A549 (cell line): ENCODE results near the gene ACOX1. TPM values are rescaled to one million over a fixed set of nuclear protein-coding genes. Genes with fewer than 3 reads are reported as not detected.

Experiments
- ATAC-seq, 2 experiments: fragments of 200-7000 bp in 1 of 2; fragments of >200 bp in 1 of 2; cut with Nextera tagmentation in 1 of 2; cut with Tn5 transposase in 1 of 2; 3 replicates each; pipeline versions ENCODE4 v1.8.0 to v1.9.1; 2018 to 2020; ENCODE audit warnings: mild to moderate bottlenecking in 1 of 2, moderate library complexity in 1 of 2
- CTCF ChIA-PET: fragments of 300-600 bp; sonication (Branson Sonifier 250); formaldehyde crosslinking; extraction: SDS; loops from one replicate; lab custom pipeline; 2021; ENCODE audit warnings: antibody characterized with exemption, inconsistent platforms; lab: Yijun Ruan, JAX
- POLR2A ChIA-PET: fragments of 350-600 bp; formaldehyde crosslinking; extraction: SDS; loops from one replicate; lab custom pipeline; 2021; ENCODE audit warnings: antibody characterized with exemption, inconsistent platforms; lab: Yijun Ruan, JAX
- DNase-seq, 2 experiments: peaks; one replicate each; pipeline versions ENCODE4 v3.0.0 to v3.0.0-alpha.2; 2011 to 2016; ENCODE audit warnings: low read depth in 1 of 2, low spot score in 1 of 2
- FAIRE-seq: peaks from 2 replicates; lab custom pipeline; 2011; peaks lifted over from hg19 to GRCh38; lab: Jason Lieb, UNC
- H3K27ac ChIP-seq, 2 experiments: fragments of >200 bp; sonication (Bioruptor Twin); formaldehyde crosslinking; 3 replicates each; pipeline ENCODE4 v1.5.1; 2016 to 2017
- H3K4me1 ChIP-seq: fragments of >200 bp; sonication (Bioruptor Twin); formaldehyde crosslinking; 3 replicates; pipeline ENCODE4 v1.6.1; 2016
- H3K4me2 ChIP-seq: fragments of >200 bp; sonication (Bioruptor Twin); formaldehyde crosslinking; 3 replicates; pipeline ENCODE4 v1.6.1; 2016
- H3K4me3 ChIP-seq: fragments of >200 bp; sonication (Bioruptor Twin); formaldehyde crosslinking; 3 replicates; pipeline ENCODE4 v1.5.1; 2016
- H3K9me3 ChIP-seq: fragments of >200 bp; sonication (Bioruptor Twin); formaldehyde crosslinking; 3 replicates; pipeline ENCODE4 v1.6.1; 2016
- BHLHE40 ChIP-seq: IDR thresholded peaks from 2 replicates; pipeline ENCODE4 v1.6.1; 2012; ENCODE audit warnings: low read depth, low read length, inconsistent platforms
- CBX2 ChIP-seq: fragments of 200-600 bp; sonication (generic); IDR thresholded peaks from 2 replicates; pipeline ENCODE4 v1.6.1; 2016; ENCODE audit warnings: low read depth, mild to moderate bottlenecking, borderline replicate concordance
- EHMT2 ChIP-seq: fragments of 200-600 bp; sonication (generic); IDR thresholded peaks from 2 replicates; pipeline ENCODE4 v1.6.1; 2016; ENCODE audit warnings: antibody characterized with exemption, low read depth, mild to moderate bottlenecking, moderate library complexity
- EP300 ChIP-seq, 2 experiments: fragments of >200 bp; sonication (Bioruptor Twin); formaldehyde crosslinking; IDR thresholded peaks; 2 replicates in 1 of 2; 3 replicates in 1 of 2; pipeline ENCODE4 v1.6.1; 2016 to 2017
- ESRRA ChIP-seq: fragments of 150-350 bp; IDR thresholded peaks from 2 replicates; pipeline ENCODE4 v1.6.1; 2014; ENCODE audit warnings: mild to moderate bottlenecking, low read length, borderline replicate concordance
- FOSL2 ChIP-seq, 2 experiments: fragments of 450-650 bp in 1 of 2; fragments of >200 bp in 1 of 2; sonication (Bioruptor Twin) in 1 of 2; formaldehyde crosslinking; IDR thresholded peaks; 2 replicates each; pipeline versions ENCODE4 v1.5.0 to v1.6.1; 2016 to 2020; ENCODE audit warnings: mild to moderate bottlenecking in 1 of 2, moderate library complexity in 1 of 2
- HOXA7 ChIP-seq: fragments of 250-450 bp; sonication (Bioruptor Pico); IDR thresholded peaks from 2 replicates; pipeline ENCODE4 v1.5.0; 2020; ENCODE audit warnings: mild to moderate bottlenecking, moderate library complexity
- JUN ChIP-seq, 2 experiments: fragments of >200 bp; sonication (Bioruptor Twin); formaldehyde crosslinking; IDR thresholded peaks; 2 replicates in 1 of 2; 3 replicates in 1 of 2; pipeline ENCODE4 v1.6.1; 2016 to 2017
- KDM5A ChIP-seq: fragments of 200-600 bp; sonication (generic); IDR thresholded peaks from 2 replicates; pipeline ENCODE4 v1.6.1; 2016; ENCODE audit warnings: antibody characterized with exemption, mild to moderate bottlenecking
- MAFK ChIP-seq: fragments of 450-650 bp; IDR thresholded peaks from 2 replicates; pipeline ENCODE4 v1.6.1; 2014; ENCODE audit not compliant: partially characterized antibody
- NFE2L2 ChIP-seq: fragments of 150-350 bp; conservative IDR thresholded peaks from 2 replicates; pipeline ENCODE4 v1.6.1; 2014; ENCODE audit warnings: low read length
- POLR2A ChIP-seq: IDR thresholded peaks from 2 replicates; pipeline ENCODE4 v1.6.1; 2012; ENCODE audit warnings: mild to moderate bottlenecking, low read length
- RFX5 ChIP-seq: fragments of 450-650 bp; IDR thresholded peaks from 2 replicates; pipeline ENCODE4 v1.7.1; 2014; ENCODE audit warnings: antibody characterized with exemption, mild to moderate bottlenecking, moderate library complexity
- SMC3 ChIP-seq: fragments of >200 bp; sonication (Bioruptor Twin); formaldehyde crosslinking; IDR thresholded peaks from 3 replicates; pipeline ENCODE4 v1.6.1; 2018; ENCODE audit warnings: inconsistent platforms
- SREBF2 ChIP-seq: fragments of 450-650 bp; IDR thresholded peaks from 2 replicates; pipeline ENCODE4 v1.6.1; 2014; ENCODE audit warnings: mild to moderate bottlenecking, moderate library complexity
- TFCP2L1 ChIP-seq: fragments of 250-450 bp; sonication (Bioruptor Pico); IDR thresholded peaks from 2 replicates; pipeline ENCODE4 v1.5.0; 2021; ENCODE audit warnings: mild to moderate bottlenecking
- ZC3H11A ChIP-seq: fragments of 450-650 bp; IDR thresholded peaks from 2 replicates; pipeline ENCODE4 v1.6.1; 2014; ENCODE audit warnings: antibody characterized with exemption, mild to moderate bottlenecking
- WGBS: methylation state at CpG from one replicate; pipeline ENCODE4 v1.1.6; 2017; ENCODE audit errors: missing lambda C conversion rate; 5-methylcytosine and 5-hydroxymethylcytosine counted together
- polyA plus RNA-seq, 4 experiments: library from polyadenylated mRNA; depleted of rRNA in 3 of 4; stranded (reverse); fragments of >200 nt; fragmentation: RNase III in 1 of 4; extraction: RNeasy Plus Mini Kit Qiagen cat#74134 plus additional on column Dnase treatment in 1 of 4; gene quantifications; 2 replicates in 3 of 4; 3 replicates in 1 of 4; pipeline ENCODE4 v1.2.3, GENCODE V29; 2011 to 2017
- TF ChIP-seq, protein P1 (sequence below): fragments of 250-450 bp; sonication (Bioruptor Pico); IDR thresholded peaks from 2 replicates; pipeline ENCODE4 v1.5.0; 2021; ENCODE audit warnings: mild to moderate bottlenecking, moderate library complexity, borderline replicate concordance
- TF ChIP-seq, protein P2 (sequence below): IDR thresholded peaks from 2 replicates; pipeline ENCODE4 v1.6.1; 2012
- TF ChIP-seq, protein P3 (sequence below): IDR thresholded peaks from 2 replicates; pipeline ENCODE4 v1.6.1; 2012
- TF ChIP-seq, protein P4 (sequence below): fragments of 200-600 bp; sonication (generic); IDR thresholded peaks from 2 replicates; pipeline ENCODE4 v1.6.1; 2016; ENCODE audit warnings: antibody characterized with exemption, mild to moderate bottlenecking, moderate library complexity
- TF ChIP-seq, protein P5 (sequence below): fragments of >200 bp; sonication (Bioruptor Twin); formaldehyde crosslinking; IDR thresholded peaks from 3 replicates; pipeline ENCODE4 v1.5.1; 2016
- TF ChIP-seq, protein P6 (sequence below): fragments of >200 bp; sonication (Bioruptor Twin); formaldehyde crosslinking; IDR thresholded peaks from 2 replicates; pipeline ENCODE4 v1.6.1; 2016

ACOX1 gene
- polyA plus RNA-seq, 2 of the 4 experiments (the other 2 are of a cell fraction), result 17.9 to 31.1 TPM

DNA sequence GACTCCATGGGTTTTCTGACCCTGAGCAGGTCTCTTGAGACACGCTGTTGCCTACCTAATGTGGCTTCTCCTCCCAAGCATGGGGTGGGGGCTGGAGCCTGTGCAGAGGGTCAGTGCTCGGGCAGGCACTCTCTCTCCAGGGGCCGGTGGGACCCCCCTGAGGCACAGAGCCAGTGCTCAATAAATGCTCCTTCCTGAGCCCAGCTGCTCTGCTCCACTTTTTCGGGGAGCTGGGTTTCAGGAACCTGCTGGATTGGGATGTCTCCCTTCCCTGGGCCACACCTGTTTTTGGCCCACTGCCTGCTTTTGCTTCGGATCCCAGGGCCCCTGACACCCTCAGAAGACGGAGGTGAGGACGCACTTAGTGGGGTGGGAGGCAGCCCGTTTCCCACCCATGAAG lies 80.9 kb downstream of the ACOX1 start (continued):
- TF ChIP-seq, protein P1, sequence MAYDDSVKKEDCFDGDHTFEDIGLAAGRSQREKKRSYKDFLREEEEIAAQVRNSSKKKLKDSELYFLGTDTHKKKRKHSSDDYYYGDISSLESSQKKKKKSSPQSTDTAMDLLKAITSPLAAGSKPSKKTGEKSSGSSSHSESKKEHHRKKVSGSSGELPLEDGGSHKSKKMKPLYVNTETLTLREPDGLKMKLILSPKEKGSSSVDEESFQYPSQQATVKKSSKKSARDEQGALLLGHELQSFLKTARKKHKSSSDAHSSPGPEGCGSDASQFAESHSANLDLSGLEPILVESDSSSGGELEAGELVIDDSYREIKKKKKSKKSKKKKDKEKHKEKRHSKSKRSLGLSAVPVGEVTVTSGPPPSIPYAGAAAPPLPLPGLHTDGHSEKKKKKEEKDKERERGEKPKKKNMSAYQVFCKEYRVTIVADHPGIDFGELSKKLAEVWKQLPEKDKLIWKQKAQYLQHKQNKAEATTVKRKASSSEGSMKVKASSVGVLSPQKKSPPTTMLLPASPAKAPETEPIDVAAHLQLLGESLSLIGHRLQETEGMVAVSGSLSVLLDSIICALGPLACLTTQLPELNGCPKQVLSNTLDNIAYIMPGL, result no peak
- TF ChIP-seq EP300 (IDR thresholded peaks at IDR 0.05) (no peak), CBX2 (no peak)

DNA sequence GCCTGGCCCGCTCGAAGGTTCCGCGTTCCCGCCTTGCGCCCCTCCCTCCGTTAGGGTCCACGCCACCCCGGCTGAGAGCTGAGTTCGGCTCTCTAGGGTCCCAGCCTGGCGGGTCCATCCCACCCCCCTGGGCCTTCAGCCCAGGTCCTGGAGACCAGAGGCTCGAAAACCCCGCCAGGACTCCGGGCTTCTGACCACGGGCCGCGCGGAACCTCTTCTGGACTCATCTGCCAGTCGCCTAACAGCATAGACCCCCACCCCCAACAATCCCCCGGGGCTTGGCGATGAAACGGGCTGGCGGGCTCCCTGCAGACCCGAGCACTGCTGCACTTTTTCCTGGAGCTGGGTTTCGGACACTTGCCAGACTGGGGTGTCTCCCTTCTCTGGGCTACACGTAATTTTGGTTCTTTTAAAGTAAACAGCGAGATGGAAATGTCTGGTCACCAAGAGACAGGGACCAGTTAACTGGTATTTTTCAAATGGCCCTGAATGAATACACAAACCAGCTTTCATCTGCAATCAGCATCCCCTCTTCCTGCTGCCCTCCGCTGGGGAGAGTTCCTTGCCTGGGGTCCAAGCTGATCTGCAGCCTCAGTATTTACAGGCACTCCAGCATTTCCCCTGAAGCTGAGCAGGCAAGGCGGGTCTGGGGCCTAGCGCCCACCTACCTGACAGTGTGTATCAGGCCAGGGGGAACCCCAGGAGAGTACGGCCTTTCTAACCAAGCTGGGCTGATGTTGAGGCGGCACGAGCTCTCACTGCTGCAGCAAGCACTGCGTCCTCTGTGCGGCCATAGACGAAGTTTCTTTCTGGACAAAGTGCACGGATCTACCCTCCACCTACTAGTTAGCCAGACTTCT lies 81.6 kb downstream of the ACOX1 start:
- ChIA-PET POLR2A (interaction anchor here (0.9 to 3.8 kb wide), 10 partner anchors 8 to 382 kb away, joined by 3 to 28 read pairs (median 4); partner anchors contain the start of genes ACOX1, TEN1, TRIM47 and WBP2), CTCF (interaction anchor here (0.7 to 22.8 kb wide), 21 partner anchors 7 to 383 kb away, joined by 3 to 513 read pairs (median 5); partner anchors contain the start of genes FBF1, MRPL38, TRIM47 and UNK)
- no peaks in the 10 kb centered on the region for H3K9me3 ChIP-seq
- ATAC-seq (no peak; a peak in 1 of 6 replicates), DNase-seq (no peak), FAIRE-seq (no peak)
- H3K27ac ChIP-seq, result peak overlapping the region; percentile 90 to 97; a peak in 5 of 6 replicates
- peak overlapping the region; percentile 84 for H3K4me3 ChIP-seq
- peaks cover 17% of the 10 kb centered on the region for H3K4me1 ChIP-seq
- peak overlapping the region; percentile 99 for H3K4me2 ChIP-seq
- 90% methylated on average over 26 of the region's 37 CpGs for WGBS
- TF ChIP-seq JUN (IDR thresholded peaks at IDR 0.05) (no peak), NFE2L2 (no peak), EHMT2 (no peak), FOSL2 (IDR thresholded peaks at IDR 0.05) (no peak), FOSL2 (CRISPR knock-in tag; IDR thresholded peaks at IDR 0.05) (no peak), RFX5 (no peak)
- TF ChIP-seq, protein P2, sequence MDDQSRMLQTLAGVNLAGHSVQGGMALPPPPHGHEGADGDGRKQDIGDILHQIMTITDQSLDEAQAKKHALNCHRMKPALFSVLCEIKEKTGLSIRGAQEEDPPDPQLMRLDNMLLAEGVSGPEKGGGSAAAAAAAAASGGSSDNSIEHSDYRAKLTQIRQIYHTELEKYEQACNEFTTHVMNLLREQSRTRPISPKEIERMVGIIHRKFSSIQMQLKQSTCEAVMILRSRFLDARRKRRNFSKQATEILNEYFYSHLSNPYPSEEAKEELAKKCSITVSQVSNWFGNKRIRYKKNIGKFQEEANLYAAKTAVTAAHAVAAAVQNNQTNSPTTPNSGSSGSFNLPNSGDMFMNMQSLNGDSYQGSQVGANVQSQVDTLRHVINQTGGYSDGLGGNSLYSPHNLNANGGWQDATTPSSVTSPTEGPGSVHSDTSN, result peak; percentile 19; the same call in 1 of the 2 replicates

DNA sequence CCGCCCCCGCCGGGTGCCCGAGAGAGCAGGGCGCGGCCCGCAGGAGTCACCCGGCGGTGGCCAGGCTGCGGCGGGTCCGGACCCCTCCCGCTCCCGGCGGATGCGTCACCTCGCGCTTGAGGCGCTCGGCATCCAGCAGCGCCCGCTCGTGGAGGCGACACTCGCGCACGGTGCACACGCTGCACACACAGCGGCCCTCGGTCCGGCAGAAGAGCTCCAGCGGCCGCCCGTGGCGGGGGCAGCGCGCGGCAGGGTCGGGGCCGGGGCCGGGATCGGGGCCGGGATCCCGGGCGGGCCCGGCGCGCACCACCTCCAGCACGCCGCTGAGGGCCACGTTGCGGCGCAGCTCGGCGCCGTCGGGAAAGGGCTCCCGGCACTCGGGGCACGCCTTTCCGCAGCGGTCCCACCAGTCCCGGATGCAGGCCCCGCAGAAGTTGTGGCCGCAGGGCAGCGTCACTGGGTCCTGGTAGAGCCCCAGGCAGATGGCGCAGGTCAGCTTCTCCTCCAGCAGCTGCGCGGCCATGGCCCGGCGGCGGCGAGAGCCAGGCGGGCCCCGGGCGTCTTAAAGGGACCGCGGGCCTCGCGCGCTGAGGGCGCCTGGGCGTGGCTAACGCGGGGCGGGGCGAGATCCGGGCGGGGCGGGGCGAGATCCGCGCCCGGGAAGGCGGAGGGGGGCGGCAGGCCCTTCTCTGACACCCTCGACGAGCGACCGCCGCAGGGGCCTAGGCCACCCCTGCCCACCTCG lies 82.4 kb downstream of the ACOX1 start, which contains the start of gene TRIM65:
Gene TRIM65, minus strand, starts transcription at position 537 of the 745 bp plus-strand sequence. Its CDS starts 14 bp downstream, at position 523.
- DNase-seq (peak; percentile 69 to 83), ATAC-seq (peak; percentile 76 to 80)
- POLR2A ChIA-PET, result interaction anchor here (0.7 to 3.8 kb wide), 13 partner anchors 9 to 383 kb away, joined by 3 to 28 read pairs (median 5); partner anchors contain the start of genes ACOX1, TEN1, TRIM47 and UNK
- TF ChIP-seq POLR2A (peak; percentile 95), SMC3 (peak; percentile 40; the same call in 2 of the 3 replicates), BHLHE40 (no peak), MAFK (no peak), ZC3H11A (no peak), ESRRA (no peak), KDM5A (no peak), EP300 (IDR thresholded peaks at IDR 0.05) (no peak), HOXA7 (CRISPR knock-in tag) (no peak), TFCP2L1 (CRISPR knock-in tag) (no peak), JUN (IDR thresholded peaks at IDR 0.05) (peak; percentile 68 to 94; a peak in 3 of 5 replicates), SREBF2 (no peak)
- TF ChIP-seq, protein P3, sequence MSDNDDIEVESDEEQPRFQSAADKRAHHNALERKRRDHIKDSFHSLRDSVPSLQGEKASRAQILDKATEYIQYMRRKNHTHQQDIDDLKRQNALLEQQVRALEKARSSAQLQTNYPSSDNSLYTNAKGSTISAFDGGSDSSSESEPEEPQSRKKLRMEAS, result peak; percentile 88
- TF ChIP-seq, protein P4, sequence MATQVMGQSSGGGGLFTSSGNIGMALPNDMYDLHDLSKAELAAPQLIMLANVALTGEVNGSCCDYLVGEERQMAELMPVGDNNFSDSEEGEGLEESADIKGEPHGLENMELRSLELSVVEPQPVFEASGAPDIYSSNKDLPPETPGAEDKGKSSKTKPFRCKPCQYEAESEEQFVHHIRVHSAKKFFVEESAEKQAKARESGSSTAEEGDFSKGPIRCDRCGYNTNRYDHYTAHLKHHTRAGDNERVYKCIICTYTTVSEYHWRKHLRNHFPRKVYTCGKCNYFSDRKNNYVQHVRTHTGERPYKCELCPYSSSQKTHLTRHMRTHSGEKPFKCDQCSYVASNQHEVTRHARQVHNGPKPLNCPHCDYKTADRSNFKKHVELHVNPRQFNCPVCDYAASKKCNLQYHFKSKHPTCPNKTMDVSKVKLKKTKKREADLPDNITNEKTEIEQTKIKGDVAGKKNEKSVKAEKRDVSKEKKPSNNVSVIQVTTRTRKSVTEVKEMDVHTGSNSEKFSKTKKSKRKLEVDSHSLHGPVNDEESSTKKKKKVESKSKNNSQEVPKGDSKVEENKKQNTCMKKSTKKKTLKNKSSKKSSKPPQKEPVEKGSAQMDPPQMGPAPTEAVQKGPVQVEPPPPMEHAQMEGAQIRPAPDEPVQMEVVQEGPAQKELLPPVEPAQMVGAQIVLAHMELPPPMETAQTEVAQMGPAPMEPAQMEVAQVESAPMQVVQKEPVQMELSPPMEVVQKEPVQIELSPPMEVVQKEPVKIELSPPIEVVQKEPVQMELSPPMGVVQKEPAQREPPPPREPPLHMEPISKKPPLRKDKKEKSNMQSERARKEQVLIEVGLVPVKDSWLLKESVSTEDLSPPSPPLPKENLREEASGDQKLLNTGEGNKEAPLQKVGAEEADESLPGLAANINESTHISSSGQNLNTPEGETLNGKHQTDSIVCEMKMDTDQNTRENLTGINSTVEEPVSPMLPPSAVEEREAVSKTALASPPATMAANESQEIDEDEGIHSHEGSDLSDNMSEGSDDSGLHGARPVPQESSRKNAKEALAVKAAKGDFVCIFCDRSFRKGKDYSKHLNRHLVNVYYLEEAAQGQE, result no peak
- TF ChIP-seq, protein P5, sequence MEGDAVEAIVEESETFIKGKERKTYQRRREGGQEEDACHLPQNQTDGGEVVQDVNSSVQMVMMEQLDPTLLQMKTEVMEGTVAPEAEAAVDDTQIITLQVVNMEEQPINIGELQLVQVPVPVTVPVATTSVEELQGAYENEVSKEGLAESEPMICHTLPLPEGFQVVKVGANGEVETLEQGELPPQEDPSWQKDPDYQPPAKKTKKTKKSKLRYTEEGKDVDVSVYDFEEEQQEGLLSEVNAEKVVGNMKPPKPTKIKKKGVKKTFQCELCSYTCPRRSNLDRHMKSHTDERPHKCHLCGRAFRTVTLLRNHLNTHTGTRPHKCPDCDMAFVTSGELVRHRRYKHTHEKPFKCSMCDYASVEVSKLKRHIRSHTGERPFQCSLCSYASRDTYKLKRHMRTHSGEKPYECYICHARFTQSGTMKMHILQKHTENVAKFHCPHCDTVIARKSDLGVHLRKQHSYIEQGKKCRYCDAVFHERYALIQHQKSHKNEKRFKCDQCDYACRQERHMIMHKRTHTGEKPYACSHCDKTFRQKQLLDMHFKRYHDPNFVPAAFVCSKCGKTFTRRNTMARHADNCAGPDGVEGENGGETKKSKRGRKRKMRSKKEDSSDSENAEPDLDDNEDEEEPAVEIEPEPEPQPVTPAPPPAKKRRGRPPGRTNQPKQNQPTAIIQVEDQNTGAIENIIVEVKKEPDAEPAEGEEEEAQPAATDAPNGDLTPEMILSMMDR, result peak; percentile 59
- TF ChIP-seq, protein P6, sequence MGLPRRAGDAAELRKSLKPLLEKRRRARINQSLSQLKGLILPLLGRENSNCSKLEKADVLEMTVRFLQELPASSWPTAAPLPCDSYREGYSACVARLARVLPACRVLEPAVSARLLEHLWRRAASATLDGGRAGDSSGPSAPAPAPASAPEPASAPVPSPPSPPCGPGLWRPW, result no peak

More for the DNA sequence above, 82.4 kb downstream of the ACOX1 start, which contains the start of gene TRIM65:
- WGBS, result 2% methylated on average over 13 of the region's 102 CpGs
- Histone ChIP-seq H3K4me1 (peaks cover 17% of the 10 kb centered on the region), H3K4me2 (peak within 1 kb of the TSS; percentile 99), H3K4me3 (peak within 1 kb of the TSS; percentile 84), H3K9me3 (no peaks in the 10 kb centered on the region), H3K27ac (peak within 1 kb of the TSS; percentile 90 to 97)
- FAIRE-seq, result no peak
- CTCF ChIA-PET, result interaction anchor here (0.7 to 22.8 kb wide), 33 partner anchors 8 to 383 kb away, joined by 3 to 513 read pairs (median 4); partner anchors contain the start of genes FBF1, MRPL38, TRIM47 and TSEN54
